GM12878 (cell line): ENCODE data around the gene IREB2. TPM values are rescaled to one million over a fixed set of nuclear protein-coding genes. Genes with fewer than 3 reads are reported as not detected.

Experiments used
- ATAC-seq: fragments of 200-7000 bp; cut with Tn5 transposase; 3 replicates; pipeline ENCODE4 v1.9.1; 2020; ENCODE audit warnings: mild to moderate bottlenecking, moderate library complexity
- BruUV-seq: library from RNA; stranded (reverse); fragments of 400-500 nt; replicated peaks from 2 replicates; lab custom pipeline; 2021; lab: Mats Ljungman, UMichigan
- CTCF ChIA-PET: fragments of 300-600 bp; sonication (Branson Sonifier 250); formaldehyde crosslinking; extraction: SDS; loops from one replicate; lab custom pipeline; 2021; ENCODE audit warnings: inconsistent platforms; lab: Yijun Ruan, JAX
- POLR2A ChIA-PET: fragments of 350-600 bp; formaldehyde crosslinking; extraction: SDS; loops from one replicate; lab custom pipeline; 2021; ENCODE audit warnings: inconsistent platforms; lab: Charles Lee
- RAD21 ChIA-PET: fragments of 300-600 bp; sonication (Branson Sonifier 250); formaldehyde crosslinking; loops from one replicate; lab custom pipeline; 2023; ENCODE audit warnings: antibody characterized with exemption; ENCODE audit not compliant: unreplicated experiment; lab: Charles Lee
- SMC1A ChIA-PET: fragments of 300-600 bp; sonication (Branson Sonifier 250); formaldehyde crosslinking; loops from one replicate; lab custom pipeline; 2023; ENCODE audit not compliant: unreplicated experiment, uncharacterized antibody; lab: Charles Lee
- DNase-seq: peaks from one replicate; pipeline ENCODE4 v3.0.0-alpha.2; 2011; ENCODE audit warnings: low read depth, low spot score
- FAIRE-seq: peaks from 3 replicates; lab custom pipeline; 2011; peaks lifted over from hg19 to GRCh38; lab: Jason Lieb, UNC
- H2AFZ ChIP-seq: 2 replicates; pipeline ENCODE4 v1.6.0; 2011; ENCODE audit warnings: low read depth, low read length, control low read depth; ENCODE audit not compliant: control insufficient read depth
- H3K27ac ChIP-seq: 2 replicates; pipeline ENCODE4 v1.5.1; 2011; ENCODE audit warnings: control low read depth; ENCODE audit not compliant: control insufficient read depth, insufficient read depth
- H3K27me3 ChIP-seq, 2 experiments: replicated peaks in 1 of 2; 2 replicates each; pipeline versions ENCODE4 v1.6.0 to v1.6.1; 2011; ENCODE audit warnings: low read length in 1 of 2; ENCODE audit not compliant: control insufficient read depth in 2 of 2, insufficient read depth in 2 of 2
- H3K36me3 ChIP-seq, 2 experiments: 2 replicates each; pipeline ENCODE4 v1.5.1; 2011; ENCODE audit warnings: low read length in 1 of 2; ENCODE audit not compliant: control insufficient read depth in 2 of 2, insufficient read depth in 2 of 2
- H3K4me1 ChIP-seq: 2 replicates; pipeline ENCODE4 v1.6.1; 2011; ENCODE audit warnings: mild to moderate bottlenecking, low read length, moderate library complexity, mixed read lengths; ENCODE audit not compliant: control insufficient read depth, insufficient read depth
- H3K4me2 ChIP-seq: 2 replicates; pipeline ENCODE4 v1.6.0; 2011; ENCODE audit warnings: control low read depth; ENCODE audit not compliant: control insufficient read depth, insufficient read depth
- H3K4me3 ChIP-seq: fragments of 200-600 bp; sonication (generic); 2 replicates; pipeline ENCODE4 v1.5.1; 2016
- H3K79me2 ChIP-seq: 2 replicates; pipeline ENCODE4 v1.6.0; 2011; ENCODE audit warnings: low read length; ENCODE audit not compliant: control insufficient read depth, insufficient read depth
- H3K9ac ChIP-seq: 2 replicates; pipeline ENCODE4 v1.8.0; 2011; ENCODE audit warnings: low read length, control low read depth, mixed read lengths; ENCODE audit not compliant: control insufficient read depth, insufficient read depth
- H3K9me3 ChIP-seq: replicated peaks from 3 replicates; pipeline ENCODE4 v1.5.1; 2011; ENCODE audit warnings: mild to moderate bottlenecking, low read length; ENCODE audit not compliant: control insufficient read depth, insufficient read depth
- H4K20me1 ChIP-seq: 2 replicates; pipeline ENCODE4 v1.6.0; 2011; ENCODE audit not compliant: control insufficient read depth, insufficient read depth
- GATAD2B ChIP-seq: fragments of 450-650 bp; conservative IDR thresholded peaks from 2 replicates; pipeline ENCODE4 v1.6.1; 2017; ENCODE audit warnings: low read depth, mild to moderate bottlenecking, moderate library complexity
- RFX5 ChIP-seq: IDR thresholded peaks from 2 replicates; pipeline ENCODE4 v1.6.1; 2011; ENCODE audit warnings: low read depth, low read length, improper control_type of control experiment
- SP1 ChIP-seq: IDR thresholded peaks from one replicate; pipeline ENCODE4 v1.6.1; 2011; ENCODE audit warnings: low read depth, low read length
- SREBF1 ChIP-seq: IDR thresholded peaks from 2 replicates; pipeline ENCODE4 v1.6.1; 2012; ENCODE audit warnings: mild to moderate bottlenecking, low read length
- SRF ChIP-seq, 2 experiments: IDR thresholded peaks; 2 replicates each; pipeline ENCODE4 v1.6.1; 2011; ENCODE audit warnings: low read depth in 2 of 2, low read length in 2 of 2, mild to moderate bottlenecking in 1 of 2, moderate library complexity in 1 of 2
- TAF1 ChIP-seq: IDR thresholded peaks from 2 replicates; pipeline ENCODE4 v1.6.1; 2011; ENCODE audit warnings: mild to moderate bottlenecking, low read depth, low read length, borderline replicate concordance
- TCF12 ChIP-seq: IDR thresholded peaks from 2 replicates; pipeline ENCODE4 v1.6.1; 2011; ENCODE audit warnings: low read depth, mild to moderate bottlenecking, low read length
- ZZZ3 ChIP-seq: IDR thresholded peaks from 2 replicates; pipeline ENCODE4 v1.6.1; 2011; ENCODE audit warnings: low read depth; ENCODE audit not compliant: control insufficient read depth, insufficient read length
- WGBS: methylation state at CpG from one replicate; pipeline ENCODE4 v1.1.6; 2016; ENCODE audit warnings: low lambda C conversion rate; ENCODE audit not compliant: insufficient replicate concordance, insufficient coverage; ENCODE audit errors: missing lambda C conversion rate; 5-methylcytosine and 5-hydroxymethylcytosine counted together
- in situ Hi-C: fragments of 300-500 bp; cut with MboI; formaldehyde crosslinking; loops from 9 replicates; pipeline ENCODE4 v1.14.3; 2018; ENCODE audit warnings: mixed read lengths
- intact Hi-C: fragments of 100-400 bp; cut with micrococcal nuclease; formaldehyde crosslinking; loops from one replicate; pipeline ENCODE4 v1.14.2; 2022; ENCODE audit not compliant: unreplicated experiment
- polyA plus RNA-seq, 11 experiments: library from polyadenylated mRNA; depleted of rRNA in 4 of 11; unstranded in 6 of 11; stranded (reverse) in 5 of 11; fragments of >200 nt; fragmentation: Nextera tagmentation in 4 of 11; fragmentation: Illumina TruSeq in 1 of 11; extraction: Ambion mirVana in 4 of 11; extraction: Trizol in 1 of 11; gene quantifications; 1 replicate in 1 of 11; 2 replicates in 10 of 11; pipeline versions ENCODE4 v1.2.1 to v1.2.3, GENCODE V29; 2011 to 2016; ENCODE audit warnings: inconsistent platforms in 2 of 11, missing spikeins in 2 of 11, low read depth in 1 of 11
- total RNA-seq, 4 experiments: library from RNA; depleted of rRNA in 3 of 4; stranded (reverse); fragments of >200 nt in 3 of 4; fragmentation: Illumina TruSeq in 1 of 4; extraction: Trizol in 1 of 4; gene quantifications; 2 replicates each; pipeline versions ENCODE4 v1.2.1 to v1.2.3, GENCODE V29; 2013 to 2021
- TF ChIP-seq, protein P1 (sequence below): fragments of 450-650 bp; IDR thresholded peaks from 2 replicates; pipeline ENCODE4 v1.6.1; 2017; ENCODE audit warnings: low read depth, mild to moderate bottlenecking, moderate library complexity
- TF ChIP-seq, protein P2 (sequence below): IDR thresholded peaks from 2 replicates; pipeline ENCODE4 v1.6.1; 2012; ENCODE audit warnings: mild to moderate bottlenecking, low read depth, low read length

IREB2 gene
- total and polyA plus RNA-seq, 10 of the 15 experiments (the other 5 are each of a cell fraction or from before 2014, with no cell fraction given): 13.0 to 52.4 (median 24.4) TPM

DNA sequence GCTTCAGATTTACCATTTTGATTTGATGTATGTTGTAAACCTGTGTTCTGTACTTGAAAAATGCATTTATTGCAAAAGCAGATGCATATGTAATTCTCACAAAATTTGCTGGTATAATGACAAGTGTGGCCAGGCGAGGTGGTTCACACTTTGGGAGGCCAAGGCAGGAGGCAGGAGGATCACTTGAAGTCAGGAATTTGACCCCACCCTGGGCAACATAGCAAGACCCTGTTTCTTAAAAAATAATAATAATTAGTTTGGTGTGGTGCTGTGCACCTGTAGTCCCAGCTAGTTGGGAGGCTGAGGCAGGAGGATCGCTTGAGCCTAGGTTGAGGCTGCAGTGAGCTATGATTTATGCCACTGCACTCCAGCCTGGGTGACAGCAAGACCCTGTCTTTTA lies 64.6 kb downstream of the IREB2 start:
- no peak for ATAC-seq
- H2AFZ ChIP-seq: no peak overlapping the region
- no peak overlapping the region for H3K4me3 ChIP-seq
- no peak overlapping the region for H3K9ac ChIP-seq
- no peak overlapping the region for H3K27ac ChIP-seq
- no peaks in the 10 kb centered on the region for H3K9me3 ChIP-seq
- TF ChIP-seq, protein P1, sequence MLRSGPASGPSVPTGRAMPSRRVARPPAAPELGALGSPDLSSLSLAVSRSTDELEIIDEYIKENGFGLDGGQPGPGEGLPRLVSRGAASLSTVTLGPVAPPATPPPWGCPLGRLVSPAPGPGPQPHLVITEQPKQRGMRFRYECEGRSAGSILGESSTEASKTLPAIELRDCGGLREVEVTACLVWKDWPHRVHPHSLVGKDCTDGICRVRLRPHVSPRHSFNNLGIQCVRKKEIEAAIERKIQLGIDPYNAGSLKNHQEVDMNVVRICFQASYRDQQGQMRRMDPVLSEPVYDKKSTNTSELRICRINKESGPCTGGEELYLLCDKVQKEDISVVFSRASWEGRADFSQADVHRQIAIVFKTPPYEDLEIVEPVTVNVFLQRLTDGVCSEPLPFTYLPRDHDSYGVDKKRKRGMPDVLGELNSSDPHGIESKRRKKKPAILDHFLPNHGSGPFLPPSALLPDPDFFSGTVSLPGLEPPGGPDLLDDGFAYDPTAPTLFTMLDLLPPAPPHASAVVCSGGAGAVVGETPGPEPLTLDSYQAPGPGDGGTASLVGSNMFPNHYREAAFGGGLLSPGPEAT: no peak
- TF ChIP-seq SP1: no peak
- no peak for TF ChIP-seq TAF1
- TF ChIP-seq RFX5: no peak
- TF ChIP-seq, protein P2, sequence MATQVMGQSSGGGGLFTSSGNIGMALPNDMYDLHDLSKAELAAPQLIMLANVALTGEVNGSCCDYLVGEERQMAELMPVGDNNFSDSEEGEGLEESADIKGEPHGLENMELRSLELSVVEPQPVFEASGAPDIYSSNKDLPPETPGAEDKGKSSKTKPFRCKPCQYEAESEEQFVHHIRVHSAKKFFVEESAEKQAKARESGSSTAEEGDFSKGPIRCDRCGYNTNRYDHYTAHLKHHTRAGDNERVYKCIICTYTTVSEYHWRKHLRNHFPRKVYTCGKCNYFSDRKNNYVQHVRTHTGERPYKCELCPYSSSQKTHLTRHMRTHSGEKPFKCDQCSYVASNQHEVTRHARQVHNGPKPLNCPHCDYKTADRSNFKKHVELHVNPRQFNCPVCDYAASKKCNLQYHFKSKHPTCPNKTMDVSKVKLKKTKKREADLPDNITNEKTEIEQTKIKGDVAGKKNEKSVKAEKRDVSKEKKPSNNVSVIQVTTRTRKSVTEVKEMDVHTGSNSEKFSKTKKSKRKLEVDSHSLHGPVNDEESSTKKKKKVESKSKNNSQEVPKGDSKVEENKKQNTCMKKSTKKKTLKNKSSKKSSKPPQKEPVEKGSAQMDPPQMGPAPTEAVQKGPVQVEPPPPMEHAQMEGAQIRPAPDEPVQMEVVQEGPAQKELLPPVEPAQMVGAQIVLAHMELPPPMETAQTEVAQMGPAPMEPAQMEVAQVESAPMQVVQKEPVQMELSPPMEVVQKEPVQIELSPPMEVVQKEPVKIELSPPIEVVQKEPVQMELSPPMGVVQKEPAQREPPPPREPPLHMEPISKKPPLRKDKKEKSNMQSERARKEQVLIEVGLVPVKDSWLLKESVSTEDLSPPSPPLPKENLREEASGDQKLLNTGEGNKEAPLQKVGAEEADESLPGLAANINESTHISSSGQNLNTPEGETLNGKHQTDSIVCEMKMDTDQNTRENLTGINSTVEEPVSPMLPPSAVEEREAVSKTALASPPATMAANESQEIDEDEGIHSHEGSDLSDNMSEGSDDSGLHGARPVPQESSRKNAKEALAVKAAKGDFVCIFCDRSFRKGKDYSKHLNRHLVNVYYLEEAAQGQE: no peak
- no peak for TF ChIP-seq SREBF1
- TF ChIP-seq SRF (IDR thresholded peaks at IDR 0.05; ENCODE audit: low read depth in 2 of 2, low read length in 2 of 2): no peak
- TF ChIP-seq ZZZ3: no peak
- TF ChIP-seq TCF12: no peak
- no peak for TF ChIP-seq GATAD2B
- TF ChIP-seq, all 136 proteins: peak for 0
- CTCF ChIA-PET: interaction anchor here (1.2 to 1.5 kb wide), 2 partner anchors 11 to 19 kb away, joined by 3 read pairs; no protein-coding TSS in a partner anchor
- intact Hi-C loops: no loop called here
- 100% methylated on average over 2 of the region's 2 CpGs for WGBS
- H3K79me2 ChIP-seq: no peaks in the 10 kb centered on the region
- SMC1A ChIA-PET: interaction anchor here (0.9 kb wide), 1 partner anchor 11 kb away, joined by 3 read pairs; no protein-coding TSS in a partner anchor
- FAIRE-seq (no peak), DNase-seq (no peak)
- H3K4me1 ChIP-seq: no peaks in the 10 kb centered on the region
- POLR2A ChIA-PET: no interaction called here
- no peaks in the 10 kb centered on the region for H4K20me1 ChIP-seq
- H3K4me2 ChIP-seq: no peak overlapping the region
- RAD21 ChIA-PET: no interaction called here
- H3K36me3 ChIP-seq: peaks cover 0 to 8% of the 10 kb centered on the region in 2 experiments; a peak in 2 of 4 replicates
- in situ Hi-C loops: no loop called here
- no TSS peak for BruUV-seq
- H3K27me3 ChIP-seq: no peaks in the 10 kb centered on the region
